GM12878 (cell line): ENCODE data around the gene KCNA1. TPM values are rescaled to one million over a fixed set of nuclear protein-coding genes. Genes with fewer than 3 reads are reported as not detected.

ENCODE experiments used
- ATAC-seq: fragments of 200-7000 bp; cut with Tn5 transposase; 3 replicates; pipeline ENCODE4 v1.9.1; 2020; ENCODE audit warnings: mild to moderate bottlenecking, moderate library complexity
- BruUV-seq: library from RNA; stranded (reverse); fragments of 400-500 nt; replicated peaks from 2 replicates; lab custom pipeline; 2021; lab: Mats Ljungman, UMichigan
- CTCF ChIA-PET: fragments of 300-600 bp; sonication (Branson Sonifier 250); formaldehyde crosslinking; extraction: SDS; loops from one replicate; lab custom pipeline; 2021; ENCODE audit warnings: inconsistent platforms; lab: Yijun Ruan, JAX
- POLR2A ChIA-PET: fragments of 350-600 bp; formaldehyde crosslinking; extraction: SDS; loops from one replicate; lab custom pipeline; 2021; ENCODE audit warnings: inconsistent platforms; lab: Charles Lee
- RAD21 ChIA-PET: fragments of 300-600 bp; sonication (Branson Sonifier 250); formaldehyde crosslinking; loops from one replicate; lab custom pipeline; 2023; ENCODE audit warnings: antibody characterized with exemption; ENCODE audit not compliant: unreplicated experiment; lab: Charles Lee
- SMC1A ChIA-PET: fragments of 300-600 bp; sonication (Branson Sonifier 250); formaldehyde crosslinking; loops from one replicate; lab custom pipeline; 2023; ENCODE audit not compliant: unreplicated experiment, uncharacterized antibody; lab: Charles Lee
- DNase-seq: peaks from one replicate; pipeline ENCODE4 v3.0.0-alpha.2; 2011; ENCODE audit warnings: low read depth, low spot score
- FAIRE-seq: peaks from 3 replicates; lab custom pipeline; 2011; peaks lifted over from hg19 to GRCh38; lab: Jason Lieb, UNC
- H2AFZ ChIP-seq: 2 replicates; pipeline ENCODE4 v1.6.0; 2011; ENCODE audit warnings: low read depth, low read length, control low read depth; ENCODE audit not compliant: control insufficient read depth
- H3K27ac ChIP-seq: 2 replicates; pipeline ENCODE4 v1.5.1; 2011; ENCODE audit warnings: control low read depth; ENCODE audit not compliant: control insufficient read depth, insufficient read depth
- H3K27me3 ChIP-seq, 2 experiments: replicated peaks in 1 of 2; 2 replicates each; pipeline versions ENCODE4 v1.6.0 to v1.6.1; 2011; ENCODE audit warnings: low read length in 1 of 2; ENCODE audit not compliant: control insufficient read depth in 2 of 2, insufficient read depth in 2 of 2
- H3K36me3 ChIP-seq, 2 experiments: 2 replicates each; pipeline ENCODE4 v1.5.1; 2011; ENCODE audit warnings: low read length in 1 of 2; ENCODE audit not compliant: control insufficient read depth in 2 of 2, insufficient read depth in 2 of 2
- H3K4me1 ChIP-seq: 2 replicates; pipeline ENCODE4 v1.6.1; 2011; ENCODE audit warnings: mild to moderate bottlenecking, low read length, moderate library complexity, mixed read lengths; ENCODE audit not compliant: control insufficient read depth, insufficient read depth
- H3K4me2 ChIP-seq: 2 replicates; pipeline ENCODE4 v1.6.0; 2011; ENCODE audit warnings: control low read depth; ENCODE audit not compliant: control insufficient read depth, insufficient read depth
- H3K4me3 ChIP-seq: fragments of 200-600 bp; sonication (generic); 2 replicates; pipeline ENCODE4 v1.5.1; 2016
- H3K79me2 ChIP-seq: 2 replicates; pipeline ENCODE4 v1.6.0; 2011; ENCODE audit warnings: low read length; ENCODE audit not compliant: control insufficient read depth, insufficient read depth
- H3K9ac ChIP-seq: 2 replicates; pipeline ENCODE4 v1.8.0; 2011; ENCODE audit warnings: low read length, control low read depth, mixed read lengths; ENCODE audit not compliant: control insufficient read depth, insufficient read depth
- H3K9me3 ChIP-seq: replicated peaks from 3 replicates; pipeline ENCODE4 v1.5.1; 2011; ENCODE audit warnings: mild to moderate bottlenecking, low read length; ENCODE audit not compliant: control insufficient read depth, insufficient read depth
- H4K20me1 ChIP-seq: 2 replicates; pipeline ENCODE4 v1.6.0; 2011; ENCODE audit not compliant: control insufficient read depth, insufficient read depth
- BCL11A ChIP-seq: IDR thresholded peaks from 2 replicates; pipeline ENCODE4 v1.6.1; 2011; ENCODE audit warnings: low read depth, low read length
- BCL3 ChIP-seq: IDR thresholded peaks from 2 replicates; pipeline ENCODE4 v1.6.1; 2011; ENCODE audit warnings: borderline replicate concordance, low read depth, mild to moderate bottlenecking, moderate library complexity, low read length; ENCODE audit not compliant: insufficient read depth, poor library complexity, severe bottlenecking
- HCFC1 ChIP-seq: fragments of 150-350 bp; IDR thresholded peaks from 2 replicates; pipeline ENCODE4 v1.6.1; 2014; ENCODE audit warnings: low read length
- LARP7 ChIP-seq: fragments of 450-650 bp; IDR thresholded peaks from 2 replicates; pipeline ENCODE4 v1.6.1; 2017; ENCODE audit warnings: mild to moderate bottlenecking
- MLLT1 ChIP-seq: fragments of 450-650 bp; IDR thresholded peaks from 2 replicates; pipeline ENCODE4 v1.6.1; 2016; ENCODE audit warnings: mild to moderate bottlenecking
- MXI1 ChIP-seq: fragments of 150-350 bp; IDR thresholded peaks from 2 replicates; pipeline ENCODE4 v1.6.1; 2011; ENCODE audit warnings: low read depth, mild to moderate bottlenecking, inconsistent platforms, low read length, improper control_type of control experiment
- POU2F2 ChIP-seq: IDR thresholded peaks from 3 replicates; pipeline ENCODE4 v1.6.1; 2011; ENCODE audit warnings: low read depth, mild to moderate bottlenecking, low read length, borderline replicate concordance
- SIN3A ChIP-seq: IDR thresholded peaks from 2 replicates; pipeline ENCODE4 v1.6.1; 2012; ENCODE audit warnings: low read depth, low read length, improper control_type of control experiment
- SMARCA5 ChIP-seq: fragments of 450-650 bp; IDR thresholded peaks from 2 replicates; pipeline ENCODE4 v1.6.1; 2017; ENCODE audit warnings: mild to moderate bottlenecking
- SMC3 ChIP-seq: IDR thresholded peaks from 2 replicates; pipeline ENCODE4 v1.6.1; 2011; ENCODE audit warnings: low read length, improper control_type of control experiment, borderline replicate concordance
- SP1 ChIP-seq: IDR thresholded peaks from one replicate; pipeline ENCODE4 v1.6.1; 2011; ENCODE audit warnings: low read depth, low read length
- SPI1 ChIP-seq: IDR thresholded peaks from 2 replicates; pipeline ENCODE4 v1.6.1; 2011; ENCODE audit warnings: low read depth, mild to moderate bottlenecking, low read length, moderate library complexity, borderline replicate concordance; ENCODE audit not compliant: insufficient read depth
- SREBF2 ChIP-seq: IDR thresholded peaks from 2 replicates; pipeline ENCODE4 v1.6.1; 2012; ENCODE audit warnings: mild to moderate bottlenecking, low read length
- SUPT20H ChIP-seq: IDR thresholded peaks from 2 replicates; pipeline ENCODE4 v1.6.1; 2011; ENCODE audit warnings: low read depth, mild to moderate bottlenecking, low read length, moderate library complexity, borderline replicate concordance; ENCODE audit not compliant: control insufficient read depth
- TBL1XR1 ChIP-seq: IDR thresholded peaks from 2 replicates; pipeline ENCODE4 v1.6.1; 2012; ENCODE audit warnings: low read depth, low read length, improper control_type of control experiment
- TCF3 ChIP-seq: IDR thresholded peaks from 2 replicates; pipeline ENCODE4 v1.6.1; 2012; ENCODE audit warnings: low read depth, mild to moderate bottlenecking, low read length, borderline replicate concordance; ENCODE audit not compliant: insufficient read depth
- YBX1 ChIP-seq: fragments of 450-650 bp; IDR thresholded peaks from 2 replicates; pipeline ENCODE4 v1.6.1; 2016; ENCODE audit warnings: antibody characterized with exemption
- ZNF274 ChIP-seq: IDR thresholded peaks from one replicate; pipeline ENCODE4 v1.8.0; 2011; ENCODE audit not compliant: insufficient read length, insufficient read depth
- WGBS: methylation state at CpG from one replicate; pipeline ENCODE4 v1.1.6; 2016; ENCODE audit warnings: low lambda C conversion rate; ENCODE audit not compliant: insufficient replicate concordance, insufficient coverage; ENCODE audit errors: missing lambda C conversion rate; 5-methylcytosine and 5-hydroxymethylcytosine counted together
- in situ Hi-C: fragments of 300-500 bp; cut with MboI; formaldehyde crosslinking; loops from 9 replicates; pipeline ENCODE4 v1.14.3; 2018; ENCODE audit warnings: mixed read lengths
- intact Hi-C: fragments of 100-400 bp; cut with micrococcal nuclease; formaldehyde crosslinking; loops from one replicate; pipeline ENCODE4 v1.14.2; 2022; ENCODE audit not compliant: unreplicated experiment
- polyA plus RNA-seq, 11 experiments: library from polyadenylated mRNA; depleted of rRNA in 4 of 11; unstranded in 6 of 11; stranded (reverse) in 5 of 11; fragments of >200 nt; fragmentation: Nextera tagmentation in 4 of 11; fragmentation: Illumina TruSeq in 1 of 11; extraction: Ambion mirVana in 4 of 11; extraction: Trizol in 1 of 11; gene quantifications; 1 replicate in 1 of 11; 2 replicates in 10 of 11; pipeline versions ENCODE4 v1.2.1 to v1.2.3, GENCODE V29; 2011 to 2016; ENCODE audit warnings: inconsistent platforms in 2 of 11, missing spikeins in 2 of 11, low read depth in 1 of 11
- total RNA-seq, 4 experiments: library from RNA; depleted of rRNA in 3 of 4; stranded (reverse); fragments of >200 nt in 3 of 4; fragmentation: Illumina TruSeq in 1 of 4; extraction: Trizol in 1 of 4; gene quantifications; 2 replicates each; pipeline versions ENCODE4 v1.2.1 to v1.2.3, GENCODE V29; 2013 to 2021

Gene KCNA1
- total and polyA plus RNA-seq, 10 of the 15 experiments (the other 5 are each of a cell fraction or from before 2014, with no cell fraction given), result 0.05 to 0.77 (median 0.33) TPM

GRCh38 chr12:4871514-4871913 lies 38.2 kb upstream of the KCNA1 start:
- Histone ChIP-seq H3K9me3 (no peaks in the 10 kb centered on the region), H4K20me1 (no peaks in the 10 kb centered on the region)
- intact Hi-C loops, result no loop called here
- no TSS peak for BruUV-seq
- in situ Hi-C loops, result no loop called here
- TF ChIP-seq BCL3 (no peak), SPI1 (no peak)
- TF ChIP-seq, all 136 proteins: peak for 0
- ATAC-seq (no peak), DNase-seq (no peak), FAIRE-seq (no peak)
- ChIA-PET CTCF (interaction anchor here (2.3 kb wide), 1 partner anchor 14 kb away, joined by 9 read pairs; no protein-coding TSS in a partner anchor), POLR2A (no interaction called here), RAD21 (no interaction called here), SMC1A (no interaction called here)
- no peaks in the 10 kb centered on the region for H3K36me3 ChIP-seq
- no peaks in the 10 kb centered on the region; a peak in 1 of 4 replicates for H3K27me3 ChIP-seq
- no peak overlapping the region for H3K4me3 ChIP-seq
- no peak overlapping the region for H3K27ac ChIP-seq
- H3K4me2 ChIP-seq, result no peak overlapping the region
- no peaks in the 10 kb centered on the region for H3K79me2 ChIP-seq
- WGBS, result 66% methylated on average over 9 of the region's 9 CpGs
- H3K9ac ChIP-seq, result no peak overlapping the region
- no peaks in the 10 kb centered on the region for H3K4me1 ChIP-seq
- no peak overlapping the region for H2AFZ ChIP-seq

- Histone ChIP-seq H2AFZ (no peak overlapping the region), H3K79me2 (no peaks in the 10 kb centered on the region), H3K4me1 (no peaks in the 10 kb centered on the region), H3K9me3 (no peaks in the 10 kb centered on the region; the same call in 2 of the 3 replicates), H3K27me3 (no peaks in the 10 kb centered on the region; a peak in 1 of 4 replicates), H3K4me3 (no peak overlapping the region), H3K27ac (no peak overlapping the region), H4K20me1 (no peaks in the 10 kb centered on the region), H3K4me2 (no peak overlapping the region), H3K36me3 (no peaks in the 10 kb centered on the region), H3K9ac (no peak overlapping the region)
- FAIRE-seq (no peak), DNase-seq (no peak), ATAC-seq (no peak)
- 29% methylated on average over 1 of the region's 1 CpG for WGBS
- intact Hi-C loops, result no loop called here
- no TSS peak for BruUV-seq
- POLR2A ChIA-PET, result interaction anchor here (0.6 kb wide), 1 partner anchor 102 kb away, joined by 3 read pairs; no protein-coding TSS in a partner anchor
- CTCF ChIA-PET, result interaction anchor here (0.6 kb wide), 1 partner anchor 471 kb away, joined by 3 read pairs; no protein-coding TSS in a partner anchor
- in situ Hi-C loops, result no loop called here
- RAD21 ChIA-PET, result no interaction called here
- SMC1A ChIA-PET, result no interaction called here
- TF ChIP-seq BCL11A (no peak), MLLT1 (no peak), YBX1 (no peak), TBL1XR1 (no peak), TCF3 (no peak), MXI1 (no peak), POU2F2 (no peak), HCFC1 (no peak), SIN3A (no peak), SMC3 (no peak), SP1 (no peak), ZNF274 (no peak), SMARCA5 (no peak), SREBF2 (no peak), SUPT20H (no peak), LARP7 (no peak)
Observed at GRCh38 chr12:4873947-4874346, 35.8 kb upstream of the KCNA1 start.
